ENCODE data around the gene C22orf42. TPM values are rescaled to one million over a fixed set of nuclear protein-coding genes. Genes with fewer than 3 reads are reported as not detected.
A peak's percentile ranks its signal among the peaks of the same experiment; 100 is the strongest.

The C22orf42 gene
- polyA plus RNA-seq, 3 donors, result 0.28 to 0.65 (median 0.31) TPM

DNA sequence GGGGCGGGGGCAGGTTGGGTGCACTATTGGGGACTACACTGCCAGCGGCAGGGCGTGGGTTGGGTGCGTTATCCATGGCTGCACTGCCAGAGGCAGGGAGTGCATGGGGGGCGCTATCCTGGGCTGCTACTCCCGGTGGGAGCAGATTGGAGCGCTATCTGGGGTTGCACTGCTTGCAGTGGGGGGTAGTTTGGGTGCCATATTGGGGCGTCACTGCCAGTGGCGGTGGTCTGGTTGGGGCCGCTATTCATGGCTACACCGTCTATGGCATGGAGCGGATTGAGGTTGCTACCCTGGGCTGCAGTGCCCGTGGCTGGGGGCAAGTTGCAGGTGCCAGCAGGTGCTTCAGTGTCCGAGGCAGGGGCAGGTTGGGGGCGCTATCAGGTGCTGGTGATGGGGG is 36.2 kb downstream of the C22orf42 start:
- no peak overlapping the region for H3K27ac Mint-ChIP-seq
- WGBS (ENCODE audit: insufficient coverage), result 92% methylated on average over 13 of the region's 15 CpGs
- H3K36me3 ChIP-seq (replicated peaks in 1 of 2; ENCODE audit: control insufficient read depth in 1 of 2, insufficient read depth in 2 of 2, low read length in 2 of 2), result no peaks in the 10 kb centered on the region

DNA sequence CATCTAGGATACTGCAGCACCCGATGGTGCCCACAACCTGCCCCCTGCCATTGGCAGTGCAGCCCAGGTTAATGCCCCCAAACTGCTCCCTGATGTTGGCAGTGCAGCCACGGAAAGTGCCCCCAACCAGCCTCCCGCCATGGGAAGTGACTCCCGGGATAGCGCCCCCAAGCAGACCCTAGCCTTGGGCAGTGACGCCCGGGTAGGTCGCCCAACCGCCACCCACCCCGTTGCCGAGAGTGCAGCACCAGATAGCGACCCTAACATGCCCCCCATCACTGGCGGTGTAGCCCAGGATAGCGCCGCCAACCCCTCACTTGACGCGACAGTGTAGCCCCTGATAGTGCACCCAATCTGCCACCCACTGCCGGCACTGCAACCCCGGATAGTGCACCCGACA is 38.5 kb downstream of the C22orf42 start:
- DNase-seq, result no peak
- H3K4me3 ChIP-seq (replicated peaks in 1 of 3; ENCODE audit: low read depth in 2 of 3, low read length in 3 of 3), result no peak overlapping the region
- H3K9me3 Mint-ChIP-seq, result peaks cover 0 to 4% (median 2%) of the 10 kb centered on the region in 7 donors
- H3K36me3 Mint-ChIP-seq, result no peaks in the 10 kb centered on the region
- WGBS (ENCODE audit: insufficient coverage), result 98% methylated on average over 19 of the region's 20 CpGs
- no peaks in the 10 kb centered on the region for H3K79me2 ChIP-seq (ENCODE audit: insufficient read depth, low read length)
- no peaks in the 10 kb centered on the region for H3K36me3 ChIP-seq (replicated peaks in 1 of 2; ENCODE audit: control insufficient read depth in 1 of 2, insufficient read depth in 2 of 2, low read length in 2 of 2)
- no peak overlapping the region for H2AFZ ChIP-seq (ENCODE audit: insufficient read depth, low read depth, low read length, poor library complexity, severe bottlenecking)
- H4K20me1 ChIP-seq (ENCODE audit: insufficient read depth, low read length), result no peaks in the 10 kb centered on the region
- H3K27me3 ChIP-seq (ENCODE audit: control insufficient read depth in 2 of 2, insufficient read depth in 2 of 2, low read length in 2 of 2), result no peaks in the 10 kb centered on the region
- no peaks in the 10 kb centered on the region for H3K4me1 ChIP-seq (ENCODE audit: control insufficient read depth in 1 of 2, insufficient read depth in 2 of 2, low read length in 2 of 2)
- intact Hi-C loops (cut with micrococcal nuclease), result loop anchor here in 1 of 2 donors (10.0 kb wide), 1 partner anchor 54 kb away; no protein-coding TSS in a partner anchor
- no peak overlapping the region for H3K27ac ChIP-seq (ENCODE audit: low read depth in 1 of 2, low read length in 2 of 2)
- H3K4me2 ChIP-seq (replicated peaks; ENCODE audit: extremely low read depth, low read length, poor library complexity, severe bottlenecking), result no peak overlapping the region
- TF ChIP-seq, protein P1, sequence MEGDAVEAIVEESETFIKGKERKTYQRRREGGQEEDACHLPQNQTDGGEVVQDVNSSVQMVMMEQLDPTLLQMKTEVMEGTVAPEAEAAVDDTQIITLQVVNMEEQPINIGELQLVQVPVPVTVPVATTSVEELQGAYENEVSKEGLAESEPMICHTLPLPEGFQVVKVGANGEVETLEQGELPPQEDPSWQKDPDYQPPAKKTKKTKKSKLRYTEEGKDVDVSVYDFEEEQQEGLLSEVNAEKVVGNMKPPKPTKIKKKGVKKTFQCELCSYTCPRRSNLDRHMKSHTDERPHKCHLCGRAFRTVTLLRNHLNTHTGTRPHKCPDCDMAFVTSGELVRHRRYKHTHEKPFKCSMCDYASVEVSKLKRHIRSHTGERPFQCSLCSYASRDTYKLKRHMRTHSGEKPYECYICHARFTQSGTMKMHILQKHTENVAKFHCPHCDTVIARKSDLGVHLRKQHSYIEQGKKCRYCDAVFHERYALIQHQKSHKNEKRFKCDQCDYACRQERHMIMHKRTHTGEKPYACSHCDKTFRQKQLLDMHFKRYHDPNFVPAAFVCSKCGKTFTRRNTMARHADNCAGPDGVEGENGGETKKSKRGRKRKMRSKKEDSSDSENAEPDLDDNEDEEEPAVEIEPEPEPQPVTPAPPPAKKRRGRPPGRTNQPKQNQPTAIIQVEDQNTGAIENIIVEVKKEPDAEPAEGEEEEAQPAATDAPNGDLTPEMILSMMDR (IDR thresholded peaks at IDR 0.05), result no peak
- H3K9me3 ChIP-seq (replicated peaks in 1 of 2; ENCODE audit: control insufficient read depth in 1 of 2, insufficient read depth in 1 of 2, low read length in 2 of 2), result no peaks in the 10 kb centered on the region
- peaks cover 3 to 7% (median 4%) of the 10 kb centered on the region in 3 donors for H3K27me3 Mint-ChIP-seq (ENCODE audit: low read depth in 3 of 3)
- no peak overlapping the region for H3K9ac ChIP-seq (ENCODE audit: insufficient read depth, low read length, poor library complexity, severe bottlenecking)
- peaks cover 4% of the 10 kb centered on the region for H3K4me1 Mint-ChIP-seq
- H3K4me3 Mint-ChIP-seq, result peak overlapping the region in 1 of 2 donors; percentile 25
- no peak overlapping the region for H3K27ac Mint-ChIP-seq

More for the DNA sequence above, 36.2 kb downstream of the C22orf42 start:
- peaks cover 0 to 4% (median 2%) of the 10 kb centered on the region in 7 donors for H3K9me3 Mint-ChIP-seq
- no peak for DNase-seq
- no peak overlapping the region for H3K4me3 ChIP-seq (replicated peaks in 1 of 3; ENCODE audit: low read depth in 2 of 3, low read length in 3 of 3)
- no peak overlapping the region for H3K4me3 Mint-ChIP-seq
- intact Hi-C loops (cut with micrococcal nuclease), result loop anchor here in 1 of 2 donors (10.0 kb wide), 1 partner anchor 52 kb away; no protein-coding TSS in a partner anchor
- no peaks in the 10 kb centered on the region for H3K4me1 ChIP-seq (ENCODE audit: control insufficient read depth in 1 of 2, insufficient read depth in 2 of 2, low read length in 2 of 2)
- no peaks in the 10 kb centered on the region for H3K9me3 ChIP-seq (replicated peaks in 1 of 2; ENCODE audit: control insufficient read depth in 1 of 2, insufficient read depth in 1 of 2, low read length in 2 of 2)
- H3K79me2 ChIP-seq (ENCODE audit: insufficient read depth, low read length), result no peaks in the 10 kb centered on the region
- H4K20me1 ChIP-seq (ENCODE audit: insufficient read depth, low read length), result no peaks in the 10 kb centered on the region
- peaks cover 0 to 7% (median 0%) of the 10 kb centered on the region in 3 donors for H3K27me3 Mint-ChIP-seq (ENCODE audit: low read depth in 3 of 3)
- no peak overlapping the region for H3K27ac ChIP-seq (ENCODE audit: low read depth in 1 of 2, low read length in 2 of 2)
- TF ChIP-seq, protein P1 (IDR thresholded peaks at IDR 0.05), result no peak
- H2AFZ ChIP-seq (ENCODE audit: insufficient read depth, low read depth, low read length, poor library complexity, severe bottlenecking), result no peak overlapping the region
- H3K4me1 Mint-ChIP-seq, result peaks cover 4% of the 10 kb centered on the region
- no peaks in the 10 kb centered on the region for H3K27me3 ChIP-seq (ENCODE audit: control insufficient read depth in 2 of 2, insufficient read depth in 2 of 2, low read length in 2 of 2)
- H3K9ac ChIP-seq (ENCODE audit: insufficient read depth, low read length, poor library complexity, severe bottlenecking), result no peak overlapping the region
- H3K36me3 Mint-ChIP-seq, result no peaks in the 10 kb centered on the region
- no peak overlapping the region for H3K4me2 ChIP-seq (replicated peaks; ENCODE audit: extremely low read depth, low read length, poor library complexity, severe bottlenecking)
